ENCODE measurements around the gene DLX5. TPM values are rescaled to one million over a fixed set of nuclear protein-coding genes. Genes with fewer than 3 reads are reported as not detected.

Gene DLX5
- total RNA-seq, 5 donors from 2014 or later (not counting 1 experiment from before 2014, with no cell fraction given) = not detected

DNA sequence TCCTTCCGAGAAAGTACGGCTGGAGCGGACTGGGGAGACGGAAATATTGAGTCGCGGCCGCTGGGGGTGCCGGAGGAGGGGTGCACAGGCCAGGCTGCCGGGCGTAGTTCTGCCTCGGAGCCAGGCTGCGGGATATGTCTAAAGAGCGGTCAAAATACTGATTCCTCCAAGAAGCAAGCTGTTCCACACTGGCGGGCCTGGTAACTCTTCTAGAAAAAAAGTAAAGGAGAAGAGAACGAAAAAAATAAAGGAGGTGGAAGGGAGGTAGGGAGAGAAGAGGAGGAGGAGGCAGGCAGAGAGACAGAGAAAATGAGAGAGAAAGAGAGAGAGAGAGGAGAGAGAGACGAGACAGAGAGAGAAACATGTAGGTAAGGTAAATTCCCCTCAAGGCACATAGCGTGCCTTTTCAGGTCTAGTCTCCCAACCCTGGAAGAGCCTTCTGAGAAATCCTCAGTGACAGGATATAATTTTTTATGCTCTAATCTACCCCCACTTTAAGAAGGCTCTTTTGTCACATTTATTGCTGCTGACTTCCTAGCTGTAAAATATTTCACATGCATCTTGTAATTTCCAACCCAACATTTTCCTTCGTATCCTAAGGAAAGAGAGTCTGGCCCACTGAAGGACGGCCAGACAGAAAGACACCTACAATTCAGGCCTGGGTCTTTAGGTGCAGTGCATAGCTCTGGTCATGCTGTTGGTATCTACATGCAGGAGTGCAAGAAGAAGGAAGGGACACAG, 5.7 kb downstream of the DLX5 start:
- Mint-ChIP-seq H3K9me3 (no peaks in the 10 kb centered on the region), H3K36me3 (no peaks in the 10 kb centered on the region), H3K4me3 (no peak overlapping the region), H3K27me3 (peaks cover 85 to 93% of the 10 kb centered on the region in 2 donors), H3K27ac (no peak overlapping the region), H3K4me1 (peaks cover 31 to 34% (median 33%) of the 10 kb centered on the region in 3 donors)
- Histone ChIP-seq H3K4me1 (ENCODE audit: control insufficient read depth in 1 of 2, extremely low read depth in 1 of 2, insufficient read depth in 2 of 2, low read length in 2 of 2) (peaks cover 0 to 22% of the 10 kb centered on the region in 2 experiments), H3K27me3 (replicated peaks in 1 of 2; ENCODE audit: control insufficient read depth in 2 of 2, extremely low read depth in 1 of 2, insufficient read depth in 2 of 2, low read length in 1 of 2) (peaks cover 26 to 71% of the 10 kb centered on the region in 2 experiments), H3K36me3 (ENCODE audit: control insufficient read depth in 2 of 2, extremely low read depth in 1 of 2, insufficient read depth in 1 of 2, low read length in 1 of 2) (no peaks in the 10 kb centered on the region), H3K4me3 (ENCODE audit: control insufficient read depth in 1 of 2, extremely low read depth in 1 of 2, low read length in 1 of 2) (no peak overlapping the region), H3K27ac (ENCODE audit: low read length) (no peak overlapping the region), H3K9me3 (no peaks in the 10 kb centered on the region)
- ChIA-PET POLR2A (interaction anchor here in 1 of 2 donors (0.6 kb wide), 1 partner anchor 52 kb away, joined by 3 read pairs; no protein-coding TSS in a partner anchor), CTCF (no interaction called here)
- no peak for ATAC-seq (replicated peaks in 1 of 4)
- 19% methylated on average over 14 of the region's 19 CpGs for WGBS (ENCODE audit: insufficient coverage)
- DNase-seq = no peak

DNA sequence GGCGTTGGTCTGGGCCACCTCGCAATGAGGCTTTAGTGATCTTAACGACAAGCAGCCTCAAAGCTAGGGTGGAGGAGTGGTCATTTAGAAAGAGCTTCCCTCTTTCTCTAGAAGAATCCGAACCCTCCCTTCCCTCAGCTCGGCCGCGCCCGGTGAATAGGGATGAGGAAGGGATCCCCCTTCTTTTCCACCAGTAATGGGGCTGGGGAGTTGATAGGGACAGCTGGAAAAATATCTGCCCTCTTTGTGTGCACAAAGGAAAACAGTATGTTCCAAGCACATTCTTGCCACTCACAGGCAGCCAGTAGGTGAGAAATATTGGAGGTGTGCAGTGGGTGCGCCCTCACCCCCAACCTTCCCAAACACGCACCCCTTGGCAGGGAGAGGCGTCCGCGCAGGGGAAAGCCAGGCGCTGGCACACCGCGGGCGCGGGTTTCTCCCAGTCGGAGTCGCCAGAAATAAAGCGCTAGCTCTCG, 6.5 kb downstream of the DLX5 start:
- no peaks in the 10 kb centered on the region for H3K9me3 ChIP-seq
- H3K36me3 ChIP-seq (ENCODE audit: control insufficient read depth in 2 of 2, extremely low read depth in 1 of 2, insufficient read depth in 1 of 2, low read length in 1 of 2) = no peaks in the 10 kb centered on the region
- no peak for ATAC-seq (replicated peaks in 1 of 4)

GRCh38 chr7:97017192-97018125, 7.2 kb downstream of the DLX5 start:
- no peak for ATAC-seq (replicated peaks in 1 of 4)
- 6% methylated on average over 23 of the region's 37 CpGs for WGBS (ENCODE audit: insufficient coverage)
- DNase-seq = no peak

More for the DNA sequence above, 6.5 kb downstream of the DLX5 start:
- Mint-ChIP-seq H3K27ac (no peak overlapping the region), H3K4me1 (peaks cover 28 to 30% (median 30%) of the 10 kb centered on the region in 3 donors), H3K36me3 (no peaks in the 10 kb centered on the region), H3K9me3 (no peaks in the 10 kb centered on the region), H3K4me3 (no peak overlapping the region), H3K27me3 (peaks cover 87 to 91% of the 10 kb centered on the region in 2 donors)
- H3K4me3 ChIP-seq (ENCODE audit: control insufficient read depth in 1 of 2, extremely low read depth in 1 of 2, low read length in 1 of 2) = no peak overlapping the region
- H3K27ac ChIP-seq (ENCODE audit: low read length) = no peak overlapping the region
- WGBS (ENCODE audit: insufficient coverage) = no CpG with 5 or more reads among the region's 22 CpGs
- ChIA-PET CTCF (no interaction called here), POLR2A (no interaction called here)
- H3K27me3 ChIP-seq (replicated peaks in 1 of 2; ENCODE audit: control insufficient read depth in 2 of 2, extremely low read depth in 1 of 2, insufficient read depth in 2 of 2, low read length in 1 of 2) = peaks cover 33 to 66% of the 10 kb centered on the region in 2 experiments
- H3K4me1 ChIP-seq (ENCODE audit: control insufficient read depth in 1 of 2, extremely low read depth in 1 of 2, insufficient read depth in 2 of 2, low read length in 2 of 2) = peaks cover 0 to 19% of the 10 kb centered on the region in 2 experiments
- no peak for DNase-seq

DNA sequence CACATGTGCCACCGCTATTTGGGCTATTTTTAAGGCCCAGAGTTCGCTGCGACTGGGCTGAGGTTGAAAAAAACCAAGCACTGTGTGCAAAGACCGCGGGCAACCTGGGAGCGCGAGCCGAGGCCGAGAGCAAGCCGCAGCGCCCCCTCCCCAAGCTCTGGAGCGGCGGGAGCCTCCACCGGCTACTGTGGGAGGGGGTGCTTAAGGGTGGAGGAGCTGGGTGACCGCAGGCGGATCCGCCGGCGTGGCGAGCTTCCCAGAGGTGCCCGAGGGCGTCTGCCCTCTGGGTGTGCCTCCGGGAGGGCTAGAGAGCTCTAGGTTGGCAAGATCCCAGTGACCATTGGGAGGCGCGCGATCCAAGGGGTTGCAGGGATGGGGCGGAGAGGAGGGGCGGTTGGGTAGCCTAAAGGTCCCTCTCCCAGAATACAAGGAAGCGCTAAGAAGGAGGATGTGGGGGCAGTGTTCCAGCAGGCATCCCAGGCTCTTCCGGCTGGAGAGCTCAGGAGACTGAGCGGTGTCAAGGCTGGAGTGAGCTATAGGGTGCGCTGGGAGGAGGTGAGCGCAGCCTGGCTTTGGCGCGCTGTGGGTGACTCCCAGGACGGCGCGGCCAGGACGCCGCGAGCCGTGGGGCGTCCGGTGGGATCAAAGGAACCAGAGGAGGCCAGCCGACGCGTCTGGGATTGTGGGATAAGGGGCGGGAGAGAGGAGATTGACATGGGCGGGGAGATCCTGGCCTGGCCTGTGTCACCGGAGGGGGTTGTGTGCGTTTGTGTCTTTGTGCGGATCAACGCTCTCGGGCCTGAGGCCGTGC, 8.0 kb downstream of the DLX5 start:
- peaks cover 0 to 10% of the 10 kb centered on the region in 2 experiments for H3K4me1 ChIP-seq (ENCODE audit: control insufficient read depth in 1 of 2, extremely low read depth in 1 of 2, insufficient read depth in 2 of 2, low read length in 2 of 2)

More at GRCh38 chr7:97017192-97018125, 7.2 kb downstream of the DLX5 start:
- peaks cover 39 to 66% of the 10 kb centered on the region in 2 experiments for H3K27me3 ChIP-seq (replicated peaks in 1 of 2; ENCODE audit: control insufficient read depth in 2 of 2, extremely low read depth in 1 of 2, insufficient read depth in 2 of 2, low read length in 1 of 2)
- Mint-ChIP-seq H3K36me3 (no peaks in the 10 kb centered on the region), H3K4me3 (peak overlapping the region in 1 of 3 donors; percentile 0), H3K9me3 (no peaks in the 10 kb centered on the region), H3K27ac (no peak overlapping the region), H3K4me1 (peaks cover 22 to 23% (median 23%) of the 10 kb centered on the region in 3 donors), H3K27me3 (peaks cover 88 to 90% of the 10 kb centered on the region in 2 donors)
- POLR2A ChIA-PET = no interaction called here
- H3K4me3 ChIP-seq (ENCODE audit: control insufficient read depth in 1 of 2, extremely low read depth in 1 of 2, low read length in 1 of 2) = no peak overlapping the region
- no peaks in the 10 kb centered on the region for H3K36me3 ChIP-seq (ENCODE audit: control insufficient read depth in 2 of 2, extremely low read depth in 1 of 2, insufficient read depth in 1 of 2, low read length in 1 of 2)
- H3K9me3 ChIP-seq = no peaks in the 10 kb centered on the region
- H3K27ac ChIP-seq (ENCODE audit: low read length) = no peak overlapping the region
- CTCF ChIA-PET = interaction anchor here in 1 of 2 donors (1.0 kb wide), 1 partner anchor 9 kb away, joined by 3 read pairs; no protein-coding TSS in a partner anchor
- peaks cover 0 to 16% of the 10 kb centered on the region in 2 experiments for H3K4me1 ChIP-seq (ENCODE audit: control insufficient read depth in 1 of 2, extremely low read depth in 1 of 2, insufficient read depth in 2 of 2, low read length in 2 of 2)

GRCh38 chr7:97015756-97016380, 8.8 kb downstream of the DLX5 start:
- no peak overlapping the region for H3K4me3 Mint-ChIP-seq
- Histone ChIP-seq H3K4me3 (ENCODE audit: control insufficient read depth in 1 of 2, extremely low read depth in 1 of 2, low read length in 1 of 2) (no peak overlapping the region), H3K4me1 (ENCODE audit: control insufficient read depth in 1 of 2, extremely low read depth in 1 of 2, insufficient read depth in 2 of 2, low read length in 2 of 2) (peaks cover 0 to 8% of the 10 kb centered on the region in 2 experiments), H3K36me3 (ENCODE audit: control insufficient read depth in 2 of 2, extremely low read depth in 1 of 2, insufficient read depth in 1 of 2, low read length in 1 of 2) (no peaks in the 10 kb centered on the region), H3K27me3 (replicated peaks in 1 of 2; ENCODE audit: control insufficient read depth in 2 of 2, extremely low read depth in 1 of 2, insufficient read depth in 2 of 2, low read length in 1 of 2) (peaks cover 45 to 57% of the 10 kb centered on the region in 2 experiments), H3K27ac (ENCODE audit: low read length) (no peak overlapping the region), H3K9me3 (peaks cover 3% of the 10 kb centered on the region)
- POLR2A ChIA-PET = interaction anchor here in 1 of 2 donors (0.6 kb wide), 1 partner anchor 33 kb away, joined by 5 read pairs; no protein-coding TSS in a partner anchor
- no peaks in the 10 kb centered on the region for H3K36me3 Mint-ChIP-seq
- peaks cover 12 to 13% (median 12%) of the 10 kb centered on the region in 3 donors for H3K4me1 Mint-ChIP-seq
- ATAC-seq (replicated peaks in 1 of 4) = no peak
- H3K9me3 Mint-ChIP-seq = peaks cover 3 to 8% (median 7%) of the 10 kb centered on the region in 3 donors
- no peak for DNase-seq
- WGBS (ENCODE audit: insufficient coverage) = 9% methylated on average over 4 of the region's 12 CpGs
- CTCF ChIA-PET = interaction anchor here (0.5 to 1.3 kb wide), 4 partner anchors 10 to 661 kb away, joined by 3 to 6 read pairs (median 3); no protein-coding TSS in a partner anchor
- H3K27me3 Mint-ChIP-seq = peaks cover 90 to 94% of the 10 kb centered on the region in 2 donors
- no peak overlapping the region for H3K27ac Mint-ChIP-seq

More for the DNA sequence above, 8.0 kb downstream of the DLX5 start:
- Histone ChIP-seq H3K36me3 (ENCODE audit: control insufficient read depth in 2 of 2, extremely low read depth in 1 of 2, insufficient read depth in 1 of 2, low read length in 1 of 2) (no peaks in the 10 kb centered on the region), H3K4me3 (ENCODE audit: control insufficient read depth in 1 of 2, extremely low read depth in 1 of 2, low read length in 1 of 2) (no peak overlapping the region), H3K27ac (ENCODE audit: low read length) (no peak overlapping the region), H3K27me3 (replicated peaks in 1 of 2; ENCODE audit: control insufficient read depth in 2 of 2, extremely low read depth in 1 of 2, insufficient read depth in 2 of 2, low read length in 1 of 2) (peaks cover 41 to 64% of the 10 kb centered on the region in 2 experiments), H3K9me3 (peaks cover 2% of the 10 kb centered on the region)
- Mint-ChIP-seq H3K4me3 (no peak overlapping the region), H3K36me3 (no peaks in the 10 kb centered on the region), H3K27me3 (peaks cover 87 to 90% of the 10 kb centered on the region in 2 donors), H3K9me3 (peaks cover 3 to 6% (median 4%) of the 10 kb centered on the region in 3 donors), H3K27ac (no peak overlapping the region), H3K4me1 (peaks cover 15 to 16% (median 15%) of the 10 kb centered on the region in 3 donors)
- CTCF ChIA-PET = interaction anchor here in 1 of 2 donors (0.5 to 1.0 kb wide), 2 partner anchors 9 to 662 kb away, joined by 3 read pairs; no protein-coding TSS in a partner anchor
- ATAC-seq (replicated peaks in 1 of 4) (no peak), DNase-seq (no peak)
- POLR2A ChIA-PET = interaction anchor here in 1 of 2 donors (0.6 kb wide), 1 partner anchor 33 kb away, joined by 5 read pairs; no protein-coding TSS in a partner anchor
- 5% methylated on average over 50 of the region's 55 CpGs for WGBS (ENCODE audit: insufficient coverage)
